GM12892 (cell line): ENCODE results near the gene XRCC3.

Experiments used
- DNase-seq: peaks from one replicate; pipeline ENCODE4 v3.0.0; 2011; ENCODE audit not compliant: insufficient read length
- FAIRE-seq: peaks from 2 replicates; lab custom pipeline; 2011; peaks lifted over from hg19 to GRCh38; lab: Jason Lieb, UNC
- POLR2A ChIP-seq: IDR thresholded peaks from 2 replicates; pipeline ENCODE4 v1.6.1; 2011; ENCODE audit warnings: low read depth, low read length, control low read depth
- POLR2AphosphoS5 ChIP-seq: IDR thresholded peaks from 2 replicates; pipeline ENCODE4 v1.6.1; 2011; ENCODE audit warnings: low read depth, low read length, control low read depth
- TAF1 ChIP-seq: IDR thresholded peaks from 2 replicates; pipeline ENCODE4 v1.6.1; 2011; ENCODE audit warnings: low read depth, mild to moderate bottlenecking, control low read depth, low read length, borderline replicate concordance

Gene XRCC3

DNA sequence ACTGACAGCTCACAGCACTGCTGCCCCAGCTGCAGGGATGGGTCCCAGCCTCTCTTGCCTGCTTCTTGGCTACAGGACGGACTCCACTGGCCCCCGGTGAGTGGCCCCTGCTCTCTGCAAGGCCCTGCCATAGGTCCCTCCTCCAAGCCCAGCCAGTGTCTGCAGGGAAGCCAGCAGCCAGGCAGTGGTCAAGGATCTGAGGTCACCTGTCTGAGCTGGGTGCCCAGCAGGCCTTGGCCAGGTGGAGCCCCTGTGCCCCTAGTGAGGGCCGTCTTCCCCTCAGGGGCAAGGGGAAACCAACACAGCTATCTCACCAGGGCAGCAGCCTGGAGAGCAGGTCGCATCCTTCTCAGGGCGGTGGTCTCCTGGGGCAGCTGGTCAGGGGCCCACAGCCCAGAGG is 13.2 kb downstream of the XRCC3 start:
- no peak for FAIRE-seq
- no peak for TF ChIP-seq POLR2A
- TF ChIP-seq POLR2AphosphoS5 = no peak
- no peak for TF ChIP-seq TAF1
- DNase-seq = no peak

GRCh38 chr14:103700753-103701490 is 14.3 kb downstream of the XRCC3 start:
- no peak for DNase-seq
- FAIRE-seq = no peak
- no peak for TF ChIP-seq TAF1
- no peak for TF ChIP-seq POLR2AphosphoS5
- no peak for TF ChIP-seq POLR2A

GRCh38 chr14:103699901-103700752 is 15.1 kb downstream of the XRCC3 start:
- no peak for FAIRE-seq
- TF ChIP-seq TAF1 (no peak), POLR2AphosphoS5 (no peak; the same call in none of the 2 replicates), POLR2A (no peak)
- no peak for DNase-seq

- TF ChIP-seq POLR2AphosphoS5 (0 out of 2 replicates have a peak, but pooled peaks have one; percentile 9), TAF1 (no peak)
- FAIRE-seq (no peak), DNase-seq (no peak)
Observed at GRCh38 chr14:103699261-103699661, 16.0 kb downstream of the XRCC3 start.

GRCh38 chr14:103698380-103699260 is 16.6 kb downstream of the XRCC3 start:
- no peak for FAIRE-seq
- TF ChIP-seq POLR2AphosphoS5 (peak; percentile 56; the same call in 1 of the 2 replicates), POLR2A (0 out of 2 replicates have a peak, but pooled peaks have one; percentile 16), TAF1 (no peak)
- no peak for DNase-seq

GRCh38 chr14:103697603-103698379 is 17.5 kb downstream of the XRCC3 start:
- TF ChIP-seq POLR2AphosphoS5 (no peak), POLR2A (peak; percentile 55; the same call in 1 of the 2 replicates), TAF1 (no peak)
- FAIRE-seq = no peak
- DNase-seq = no peak

GRCh38 chr14:103697206-103697602 is 18.0 kb downstream of the XRCC3 start:
- TF ChIP-seq TAF1 = no peak
- TF ChIP-seq POLR2A = no peak
- no peak for TF ChIP-seq POLR2AphosphoS5
- FAIRE-seq = no peak
- no peak for DNase-seq

- DNase-seq (no peak), FAIRE-seq (no peak)
- TF ChIP-seq POLR2A = no peak
- no peak for TF ChIP-seq TAF1
- TF ChIP-seq POLR2AphosphoS5 = no peak
Observed at GRCh38 chr14:103696466-103697071, 18.7 kb downstream of the XRCC3 start.

DNA sequence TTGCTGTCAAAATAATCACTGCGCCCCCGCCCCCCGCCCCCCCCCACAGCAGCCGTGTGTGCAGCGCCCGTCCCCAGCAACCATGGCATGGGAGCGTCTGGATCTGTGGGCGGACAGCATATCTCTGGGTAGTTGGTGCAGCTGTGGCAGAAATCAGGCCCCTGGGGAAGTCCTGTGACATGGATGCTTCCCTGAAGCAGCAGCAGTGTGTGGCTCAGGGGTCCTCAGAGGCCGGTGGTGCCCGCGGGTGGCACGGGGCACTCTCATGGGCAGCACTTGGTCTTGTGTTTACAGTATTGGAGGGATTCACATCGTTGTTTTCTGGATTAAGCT is 19.2 kb downstream of the XRCC3 start:
- DNase-seq (no peak), FAIRE-seq (no peak)
- TF ChIP-seq POLR2A (no peak), POLR2AphosphoS5 (no peak), TAF1 (no peak)
